Suprapubic skin (tissue), 3 donors: Measurements from ENCODE around the gene TEC.

Experiments used
- CTCF ChIP-seq, 2 donors: fragments of 200-600 bp in 1 of 2; fragments of 450-650 bp in 1 of 2; sonication (generic) in 1 of 2; IDR thresholded peaks; one replicate each; pipeline ENCODE4 v1.5.1; 2016 to 2019; ENCODE audit warnings: antibody characterized with exemption in 2 of 2, mild to moderate bottlenecking in 1 of 2, moderate library complexity in 1 of 2
- POLR2A ChIP-seq, 2 donors: fragments of 450-650 bp; IDR thresholded peaks; one replicate each; pipeline ENCODE4 v1.6.1; 2017; ENCODE audit warnings: antibody characterized with exemption in 2 of 2, mild to moderate bottlenecking in 2 of 2, moderate library complexity in 2 of 2

DNA sequence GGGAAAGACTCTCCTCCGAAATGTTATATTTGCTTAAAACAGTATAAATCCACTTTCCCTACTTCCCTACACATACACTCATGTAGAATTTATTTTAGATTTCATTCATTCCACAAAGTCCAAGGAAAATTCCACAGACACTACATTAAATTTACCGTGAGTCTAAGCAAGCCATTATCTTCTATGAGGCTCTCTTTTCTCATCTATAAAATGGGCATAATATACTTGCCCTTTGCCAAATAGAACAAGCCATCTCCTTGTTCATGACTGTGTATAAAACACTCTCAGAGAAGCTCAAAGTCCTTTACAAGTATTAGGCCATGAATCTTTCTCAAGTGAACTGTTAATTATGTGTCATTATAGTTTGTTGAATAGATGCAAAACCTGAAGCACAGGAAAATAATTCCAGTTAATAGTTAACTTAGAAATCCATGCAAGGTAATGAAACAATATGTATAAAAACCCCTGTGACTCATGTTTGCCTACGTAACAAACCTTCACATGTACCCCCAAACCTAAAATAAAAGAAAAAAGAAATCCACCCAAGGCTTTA lies 10.7 kb downstream of the TEC start:
- TF ChIP-seq CTCF (IDR thresholded peaks at IDR 0.05) = no peak
- no peak for TF ChIP-seq POLR2A (IDR thresholded peaks at IDR 0.05)
